ENCODE data around the gene UBE2S.
A peak's percentile ranks its signal among the peaks of the same experiment; 100 is the strongest.

The UBE2S gene

DNA sequence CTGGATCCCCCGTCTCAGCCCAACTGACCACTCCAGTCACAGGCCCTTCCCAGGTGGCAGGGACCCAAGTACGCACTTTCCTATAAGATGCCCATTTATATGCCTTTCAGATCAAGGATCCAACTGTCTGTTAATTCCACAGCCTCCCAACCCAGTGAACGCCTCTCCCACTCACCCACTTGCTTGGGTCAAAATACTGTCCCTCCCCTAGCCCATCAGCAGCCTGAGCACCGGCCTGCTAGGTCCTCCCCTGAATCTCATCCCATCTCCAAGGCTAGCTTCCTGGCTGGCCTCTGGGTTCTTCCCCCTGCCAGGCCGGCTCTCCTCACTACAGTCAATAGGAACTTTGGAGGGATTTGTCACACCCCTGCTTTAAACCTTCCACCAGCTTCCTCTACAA is 1.9 kb downstream of the UBE2S start (continued):
- TF ChIP-seq ZNF777 (tag by site-specific recombination; IDR thresholded peaks at IDR 0.05; ENCODE audit: borderline replicate concordance) (no peak), ZNF24 (tag by site-specific recombination; IDR thresholded peaks at IDR 0.05) (no peak), ZNF529 (tag by site-specific recombination; IDR thresholded peaks at IDR 0.05; ENCODE audit: insufficient replicate concordance) (no peak), ZNF132 (tag by site-specific recombination; IDR thresholded peaks at IDR 0.05; ENCODE audit: borderline replicate concordance) (no peak), MZF1 (tag by site-specific recombination; IDR thresholded peaks at IDR 0.05; ENCODE audit: borderline replicate concordance) (no peak), ZNF248 (tag by site-specific recombination; IDR thresholded peaks at IDR 0.05) (no peak), ZNF701 (tag by site-specific recombination; IDR thresholded peaks at IDR 0.05) (no peak), SCRT1 (tag by site-specific recombination; IDR thresholded peaks at IDR 0.05; ENCODE audit: borderline replicate concordance) (no peak), ZNF626 (tag by site-specific recombination; IDR thresholded peaks at IDR 0.05) (no peak), ZNF274 (IDR thresholded peaks at IDR 0.05; ENCODE audit: low read length) (no peak), ZNF274 (tag by site-specific recombination; IDR thresholded peaks at IDR 0.05; ENCODE audit: borderline replicate concordance) (no peak), ZNF596 (tag by site-specific recombination; IDR thresholded peaks at IDR 0.05) (no peak)

DNA sequence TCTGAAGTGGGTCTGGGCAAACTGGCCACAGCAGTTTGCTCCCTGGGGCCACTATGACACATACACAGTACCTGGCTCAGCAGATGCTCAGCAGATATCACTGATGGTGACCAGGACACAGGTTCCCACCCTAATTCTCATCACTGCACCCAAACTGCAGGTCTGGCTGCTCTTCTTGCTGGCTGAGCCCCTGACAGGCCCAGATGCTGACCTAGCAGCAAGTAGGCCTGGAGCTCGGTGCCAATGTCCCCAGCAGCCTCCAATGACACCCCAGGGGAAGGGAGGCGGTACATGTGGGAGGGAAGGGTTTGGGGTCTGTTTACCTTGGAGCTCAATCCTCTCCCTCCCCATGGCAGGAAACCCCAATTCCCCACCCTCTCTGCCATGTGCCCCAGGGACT is 5.1 kb downstream of the UBE2S start:
- CTCF ChIA-PET = interaction anchor here (0.6 to 1.4 kb wide), 4 partner anchors 15 to 242 kb away, joined by 3 to 6 read pairs (median 4); no protein-coding TSS in a partner anchor
- H3K4me1 ChIP-seq (ENCODE audit: control insufficient read depth, insufficient read depth, low read length) = peaks cover 5% of the 10 kb centered on the region
- H3K9me3 ChIP-seq (ENCODE audit: control insufficient read depth, insufficient read depth, low read depth, low read length) = no peaks in the 10 kb centered on the region
- H3K27ac ChIP-seq (ENCODE audit: extremely low read depth, low read depth, low read length) = peak overlapping the region; percentile 41; the same call in 1 of the 2 replicates
- peaks cover 46 to 64% of the 10 kb centered on the region in 2 experiments for H3K36me3 ChIP-seq (ENCODE audit: control insufficient read depth in 2 of 2, insufficient read depth in 1 of 2, low read length in 2 of 2)
- no peak overlapping the region for H3K4me3 ChIP-seq (ENCODE audit: low read depth, low read length)
- POLR2A ChIA-PET = interaction anchor here (0.5 to 2.5 kb wide), 10 partner anchors 11 to 136 kb away, joined by 3 to 22 read pairs (median 3); partner anchors contain the start of genes HSPBP1 and KMT5C
- TF ChIP-seq EGR2 (tag by site-specific recombination; IDR thresholded peaks at IDR 0.05; ENCODE audit: low read depth) (no peak), ZNF677 (tag by site-specific recombination; IDR thresholded peaks at IDR 0.05) (no peak), ZNF530 (tag by site-specific recombination; IDR thresholded peaks at IDR 0.05; ENCODE audit: low read depth) (no peak), SP7 (tag by site-specific recombination; IDR thresholded peaks at IDR 0.05) (no peak), ZNF10 (tag by site-specific recombination; IDR thresholded peaks at IDR 0.05) (no peak), ZNF426 (tag by site-specific recombination; IDR thresholded peaks at IDR 0.05) (no peak), GLIS2 (tag by site-specific recombination; IDR thresholded peaks at IDR 0.05) (no peak), ZNF18 (tag by site-specific recombination; IDR thresholded peaks at IDR 0.05) (no peak), ZNF488 (tag by site-specific recombination; IDR thresholded peaks at IDR 0.05) (no peak), KLF9 (tag by site-specific recombination; IDR thresholded peaks at IDR 0.05; ENCODE audit: low read depth) (no peak), REPIN1 (tag by site-specific recombination; IDR thresholded peaks at IDR 0.05; ENCODE audit: low read depth) (no peak), BCL6B (tag by site-specific recombination; IDR thresholded peaks at IDR 0.05) (no peak), ZNF473 (tag by site-specific recombination; IDR thresholded peaks at IDR 0.05) (no peak), ZNF654 (tag by site-specific recombination; IDR thresholded peaks at IDR 0.05; ENCODE audit: low read depth) (no peak), ZNF791 (tag by site-specific recombination; IDR thresholded peaks at IDR 0.05) (no peak)
- TF ChIP-seq, protein P1, sequence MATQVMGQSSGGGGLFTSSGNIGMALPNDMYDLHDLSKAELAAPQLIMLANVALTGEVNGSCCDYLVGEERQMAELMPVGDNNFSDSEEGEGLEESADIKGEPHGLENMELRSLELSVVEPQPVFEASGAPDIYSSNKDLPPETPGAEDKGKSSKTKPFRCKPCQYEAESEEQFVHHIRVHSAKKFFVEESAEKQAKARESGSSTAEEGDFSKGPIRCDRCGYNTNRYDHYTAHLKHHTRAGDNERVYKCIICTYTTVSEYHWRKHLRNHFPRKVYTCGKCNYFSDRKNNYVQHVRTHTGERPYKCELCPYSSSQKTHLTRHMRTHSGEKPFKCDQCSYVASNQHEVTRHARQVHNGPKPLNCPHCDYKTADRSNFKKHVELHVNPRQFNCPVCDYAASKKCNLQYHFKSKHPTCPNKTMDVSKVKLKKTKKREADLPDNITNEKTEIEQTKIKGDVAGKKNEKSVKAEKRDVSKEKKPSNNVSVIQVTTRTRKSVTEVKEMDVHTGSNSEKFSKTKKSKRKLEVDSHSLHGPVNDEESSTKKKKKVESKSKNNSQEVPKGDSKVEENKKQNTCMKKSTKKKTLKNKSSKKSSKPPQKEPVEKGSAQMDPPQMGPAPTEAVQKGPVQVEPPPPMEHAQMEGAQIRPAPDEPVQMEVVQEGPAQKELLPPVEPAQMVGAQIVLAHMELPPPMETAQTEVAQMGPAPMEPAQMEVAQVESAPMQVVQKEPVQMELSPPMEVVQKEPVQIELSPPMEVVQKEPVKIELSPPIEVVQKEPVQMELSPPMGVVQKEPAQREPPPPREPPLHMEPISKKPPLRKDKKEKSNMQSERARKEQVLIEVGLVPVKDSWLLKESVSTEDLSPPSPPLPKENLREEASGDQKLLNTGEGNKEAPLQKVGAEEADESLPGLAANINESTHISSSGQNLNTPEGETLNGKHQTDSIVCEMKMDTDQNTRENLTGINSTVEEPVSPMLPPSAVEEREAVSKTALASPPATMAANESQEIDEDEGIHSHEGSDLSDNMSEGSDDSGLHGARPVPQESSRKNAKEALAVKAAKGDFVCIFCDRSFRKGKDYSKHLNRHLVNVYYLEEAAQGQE (tag by site-specific recombination; IDR thresholded peaks at IDR 0.05) = no peak
- TF ChIP-seq, protein P2, sequence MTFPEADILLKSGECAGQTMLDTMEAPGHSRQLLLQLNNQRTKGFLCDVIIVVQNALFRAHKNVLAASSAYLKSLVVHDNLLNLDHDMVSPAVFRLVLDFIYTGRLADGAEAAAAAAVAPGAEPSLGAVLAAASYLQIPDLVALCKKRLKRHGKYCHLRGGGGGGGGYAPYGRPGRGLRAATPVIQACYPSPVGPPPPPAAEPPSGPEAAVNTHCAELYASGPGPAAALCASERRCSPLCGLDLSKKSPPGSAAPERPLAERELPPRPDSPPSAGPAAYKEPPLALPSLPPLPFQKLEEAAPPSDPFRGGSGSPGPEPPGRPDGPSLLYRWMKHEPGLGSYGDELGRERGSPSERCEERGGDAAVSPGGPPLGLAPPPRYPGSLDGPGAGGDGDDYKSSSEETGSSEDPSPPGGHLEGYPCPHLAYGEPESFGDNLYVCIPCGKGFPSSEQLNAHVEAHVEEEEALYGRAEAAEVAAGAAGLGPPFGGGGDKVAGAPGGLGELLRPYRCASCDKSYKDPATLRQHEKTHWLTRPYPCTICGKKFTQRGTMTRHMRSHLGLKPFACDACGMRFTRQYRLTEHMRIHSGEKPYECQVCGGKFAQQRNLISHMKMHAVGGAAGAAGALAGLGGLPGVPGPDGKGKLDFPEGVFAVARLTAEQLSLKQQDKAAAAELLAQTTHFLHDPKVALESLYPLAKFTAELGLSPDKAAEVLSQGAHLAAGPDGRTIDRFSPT (tag by site-specific recombination; IDR thresholded peaks at IDR 0.05) = 0 out of 2 replicates have a peak, but pooled peaks have one; percentile 15

Measured in HEK293 (cell line).